CD14-positive monocyte (primary cell): ENCODE data around the gene ALS2CL. TPM values are rescaled to one million over a fixed set of nuclear protein-coding genes. Genes with fewer than 3 reads are reported as not detected.

Source experiments
- DNase-seq, 3 donors: peaks; one replicate each; pipeline ENCODE4 v3.0.0-alpha.2; 2011 to 2022
- H2AFZ ChIP-seq: 2 replicates; pipeline ENCODE4 v1.6.0; 2012; ENCODE audit warnings: mild to moderate bottlenecking, low read depth, low read length, inconsistent platforms; ENCODE audit not compliant: insufficient read depth, poor library complexity, severe bottlenecking
- H3K27ac ChIP-seq, 2 donors: 1 replicate in 1 of 2; 2 replicates in 1 of 2; pipeline ENCODE4 v1.5.1; 2012 to 2013; ENCODE audit warnings: low read length in 2 of 2, control low read depth in 1 of 2, inconsistent platforms in 1 of 2, low read depth in 1 of 2, mild to moderate bottlenecking in 1 of 2
- H3K27me3 ChIP-seq, 2 donors: one replicate each; pipeline versions ENCODE4 v1.6.0 to v1.6.1; 2011 to 2013; ENCODE audit warnings: low read length in 2 of 2; ENCODE audit not compliant: control insufficient read depth in 2 of 2, insufficient read depth in 2 of 2
- H3K36me3 ChIP-seq, 2 donors: replicated peaks in 1 of 2; 1 replicate in 1 of 2; 2 replicates in 1 of 2; pipeline versions ENCODE4 v1.5.1 to v1.6.1; 2012 to 2013; ENCODE audit warnings: low read length in 2 of 2, control low read depth in 1 of 2, inconsistent platforms in 1 of 2, mild to moderate bottlenecking in 1 of 2; ENCODE audit not compliant: insufficient read depth in 2 of 2, control insufficient read depth in 1 of 2
- H3K4me1 ChIP-seq, 2 donors: 1 replicate in 1 of 2; 2 replicates in 1 of 2; pipeline versions ENCODE4 v1.5.1 to v1.6.1; 2012 to 2013; ENCODE audit warnings: low read length in 2 of 2, control low read depth in 1 of 2, inconsistent platforms in 1 of 2, mild to moderate bottlenecking in 1 of 2, moderate library complexity in 1 of 2; ENCODE audit not compliant: insufficient read depth in 2 of 2, control insufficient read depth in 1 of 2
- H3K4me2 ChIP-seq: replicated peaks from 2 replicates; pipeline ENCODE3; 2012; ENCODE audit warnings: low read length, moderate library complexity, mild to moderate bottlenecking; ENCODE audit not compliant: poor library complexity, severe bottlenecking; ENCODE audit errors: extremely low read depth
- H3K4me3 ChIP-seq, 3 experiments: fragments of 200-600 bp in 1 of 3; sonication (generic) in 1 of 3; replicated peaks in 1 of 3; 1 replicate in 2 of 3; 2 replicates in 1 of 3; pipeline ENCODE4 v1.5.1; 2011 to 2013; ENCODE audit warnings: low read length in 3 of 3, mild to moderate bottlenecking in 3 of 3, control low read depth in 2 of 3, low read depth in 2 of 3, inconsistent platforms in 1 of 3, moderate library complexity in 1 of 3
- H3K79me2 ChIP-seq: 2 replicates; pipeline ENCODE4 v1.6.0; 2012; ENCODE audit warnings: mild to moderate bottlenecking, control low read depth, inconsistent platforms, low read length, moderate library complexity; ENCODE audit not compliant: insufficient read depth
- H3K9ac ChIP-seq: 2 replicates; pipeline ENCODE4 v1.6.0; 2017; ENCODE audit warnings: low read length, mild to moderate bottlenecking; ENCODE audit not compliant: insufficient read depth, poor library complexity, severe bottlenecking
- H3K9me3 ChIP-seq, 2 donors: replicated peaks in 1 of 2; 1 replicate in 1 of 2; 2 replicates in 1 of 2; pipeline versions ENCODE4 v1.5.1 to v1.6.1; 2012 to 2013; ENCODE audit warnings: low read length in 2 of 2, control low read depth in 1 of 2; ENCODE audit not compliant: control insufficient read depth in 1 of 2, insufficient read depth in 1 of 2
- H4K20me1 ChIP-seq: 2 replicates; pipeline ENCODE4 v1.6.0; 2012; ENCODE audit warnings: mild to moderate bottlenecking, low read length, control low read depth, moderate library complexity; ENCODE audit not compliant: insufficient read depth
- H3K27ac Mint-ChIP-seq, 7 donors: one replicate each; pipeline ENCODE4 v1.8.0; 2020; ENCODE audit warnings: mild to moderate bottlenecking in 7 of 7, mixed read lengths in 7 of 7, moderate library complexity in 6 of 7, inconsistent platforms in 2 of 7
- H3K27me3 Mint-ChIP-seq, 3 donors: one replicate each; pipeline ENCODE4 v1.8.0; 2021 to 2022; ENCODE audit warnings: low read depth in 3 of 3, mild to moderate bottlenecking in 3 of 3, mixed read lengths in 3 of 3, moderate library complexity in 3 of 3, inconsistent platforms in 1 of 3
- H3K36me3 Mint-ChIP-seq, 2 donors: one replicate each; pipeline ENCODE4 v1.8.0; 2020; ENCODE audit warnings: mixed read lengths in 2 of 2, inconsistent platforms in 1 of 2, mild to moderate bottlenecking in 1 of 2
- H3K4me1 Mint-ChIP-seq: one replicate; pipeline ENCODE4 v1.8.0; 2020; ENCODE audit warnings: mild to moderate bottlenecking, mixed read lengths
- H3K4me3 Mint-ChIP-seq, 2 donors: one replicate each; pipeline ENCODE4 v1.8.0; 2020; ENCODE audit warnings: mild to moderate bottlenecking in 2 of 2, mixed read lengths in 2 of 2, moderate library complexity in 1 of 2
- H3K9me3 Mint-ChIP-seq, 7 donors: one replicate each; pipeline ENCODE4 v1.8.0; 2020 to 2022; ENCODE audit warnings: mixed read lengths in 7 of 7, mild to moderate bottlenecking in 6 of 7, moderate library complexity in 6 of 7, inconsistent platforms in 2 of 7
- WGBS: methylation state at CpG from one replicate; pipeline ENCODE4 v1.1.5; 2013; ENCODE audit warnings: missing lambda C conversion rate; ENCODE audit not compliant: insufficient coverage; 5-methylcytosine and 5-hydroxymethylcytosine counted together
- intact Hi-C, 2 donors: fragments of 100-400 bp; cut with micrococcal nuclease; formaldehyde crosslinking; loops; one replicate each; pipeline versions ENCODE4 v1.15.0 to v1.15.1; 2023
- polyA plus RNA-seq, 3 donors: library from polyadenylated mRNA; depleted of rRNA in 1 of 3; unstranded in 2 of 3; stranded (reverse) in 1 of 3; fragments of 300-500 nt in 2 of 3; fragments of >200 nt in 1 of 3; fragmentation: Illumina TruSeq in 2 of 3; gene quantifications; 1 replicate in 2 of 3; 2 replicates in 1 of 3; pipeline ENCODE4 v1.2.3, GENCODE V29; 2012 to 2021
- TF ChIP-seq, protein P1 (sequence below): fragments of 200-600 bp; IDR thresholded peaks from one replicate; pipeline ENCODE4 v1.8.0; 2022; ENCODE audit warnings: antibody characterized with exemption, mild to moderate bottlenecking

The ALS2CL gene
- polyA plus RNA-seq, 3 donors, result 0.38 to 5.7 (median 0.55) TPM

- Histone ChIP-seq H3K9ac (no peak overlapping the region), H3K79me2 (no peaks in the 10 kb centered on the region), H3K4me2 (no peak overlapping the region), H4K20me1 (no peaks in the 10 kb centered on the region), H3K9me3 (no peaks in the 10 kb centered on the region), H3K4me1 (no peaks in the 10 kb centered on the region), H3K27me3 (no peaks in the 10 kb centered on the region), H3K27ac (no peak overlapping the region), H3K36me3 (no peaks in the 10 kb centered on the region), H2AFZ (no peak overlapping the region), H3K4me3 (no peak overlapping the region)
- TF ChIP-seq, protein P1, sequence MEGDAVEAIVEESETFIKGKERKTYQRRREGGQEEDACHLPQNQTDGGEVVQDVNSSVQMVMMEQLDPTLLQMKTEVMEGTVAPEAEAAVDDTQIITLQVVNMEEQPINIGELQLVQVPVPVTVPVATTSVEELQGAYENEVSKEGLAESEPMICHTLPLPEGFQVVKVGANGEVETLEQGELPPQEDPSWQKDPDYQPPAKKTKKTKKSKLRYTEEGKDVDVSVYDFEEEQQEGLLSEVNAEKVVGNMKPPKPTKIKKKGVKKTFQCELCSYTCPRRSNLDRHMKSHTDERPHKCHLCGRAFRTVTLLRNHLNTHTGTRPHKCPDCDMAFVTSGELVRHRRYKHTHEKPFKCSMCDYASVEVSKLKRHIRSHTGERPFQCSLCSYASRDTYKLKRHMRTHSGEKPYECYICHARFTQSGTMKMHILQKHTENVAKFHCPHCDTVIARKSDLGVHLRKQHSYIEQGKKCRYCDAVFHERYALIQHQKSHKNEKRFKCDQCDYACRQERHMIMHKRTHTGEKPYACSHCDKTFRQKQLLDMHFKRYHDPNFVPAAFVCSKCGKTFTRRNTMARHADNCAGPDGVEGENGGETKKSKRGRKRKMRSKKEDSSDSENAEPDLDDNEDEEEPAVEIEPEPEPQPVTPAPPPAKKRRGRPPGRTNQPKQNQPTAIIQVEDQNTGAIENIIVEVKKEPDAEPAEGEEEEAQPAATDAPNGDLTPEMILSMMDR, result no peak
- no peak for DNase-seq
- H3K9me3 Mint-ChIP-seq, result no peaks in the 10 kb centered on the region
- no peaks in the 10 kb centered on the region for H3K4me1 Mint-ChIP-seq
- H3K4me3 Mint-ChIP-seq, result no peak overlapping the region
- WGBS, result 85% methylated on average over 6 of the region's 9 CpGs
- no peaks in the 10 kb centered on the region for H3K36me3 Mint-ChIP-seq
- H3K27me3 Mint-ChIP-seq, result peaks cover 5 to 9% (median 8%) of the 10 kb centered on the region in 3 donors
- intact Hi-C loops, result no loop called here
- no peak overlapping the region for H3K27ac Mint-ChIP-seq
These were observed 32.6 kb downstream of the ALS2CL start for GRCh38 chr3:46660543-46661523.

GRCh38 chr3:46660003-46660402 is 33.5 kb downstream of the ALS2CL start:
- H3K79me2 ChIP-seq, result no peaks in the 10 kb centered on the region
- H3K27ac ChIP-seq, result no peak overlapping the region

More at GRCh38 chr3:46660003-46660402, 33.5 kb downstream of the ALS2CL start:
- Histone ChIP-seq H3K4me3 (no peak overlapping the region), H4K20me1 (no peaks in the 10 kb centered on the region), H3K27me3 (no peaks in the 10 kb centered on the region), H2AFZ (no peak overlapping the region), H3K4me1 (no peaks in the 10 kb centered on the region), H3K4me2 (no peak overlapping the region), H3K9me3 (no peaks in the 10 kb centered on the region), H3K36me3 (no peaks in the 10 kb centered on the region), H3K9ac (no peak overlapping the region)
- H3K36me3 Mint-ChIP-seq, result no peaks in the 10 kb centered on the region
- 80% methylated on average over 6 of the region's 6 CpGs for WGBS
- intact Hi-C loops, result no loop called here
- no peak overlapping the region for H3K27ac Mint-ChIP-seq
- no peaks in the 10 kb centered on the region for H3K4me1 Mint-ChIP-seq
- H3K9me3 Mint-ChIP-seq, result no peaks in the 10 kb centered on the region
- no peak for DNase-seq
- peaks cover 5 to 12% (median 11%) of the 10 kb centered on the region in 3 donors for H3K27me3 Mint-ChIP-seq
- H3K4me3 Mint-ChIP-seq, result no peak overlapping the region
- TF ChIP-seq, protein P1, result no peak
